Peyer's patch (tissue), 4 donors: Measurements from ENCODE around the gene LRP1-AS. TPM values are rescaled to one million over a fixed set of nuclear protein-coding genes. Genes with fewer than 3 reads are reported as not detected.

Source experiments
- DNase-seq, 3 donors: peaks; one replicate each; pipeline ENCODE4 v3.0.0-alpha.2; 2017 to 2019
- H3K27ac ChIP-seq, 4 donors: fragments of 200-600 bp; sonication (generic); one replicate each; pipeline ENCODE4 v1.5.1; 2016 to 2019
- H3K27me3 ChIP-seq, 2 donors: fragments of 200-600 bp; sonication (generic); one replicate each; pipeline ENCODE4 v1.5.1; 2019
- H3K36me3 ChIP-seq, 3 donors: fragments of 200-600 bp; sonication (generic); one replicate each; pipeline ENCODE4 v1.5.1; 2016 to 2019
- H3K4me1 ChIP-seq, 4 donors: fragments of 200-600 bp; sonication (generic); one replicate each; pipeline ENCODE4 v1.5.1; 2016 to 2019
- H3K4me3 ChIP-seq, 4 donors: fragments of 200-600 bp; sonication (generic); 1 replicate in 3 of 4; 2 replicates in 1 of 4; pipeline ENCODE4 v1.5.1; 2016 to 2019; ENCODE audit warnings: mild to moderate bottlenecking in 1 of 4
- H3K9me3 ChIP-seq, 4 donors: fragments of 200-600 bp; sonication (generic); one replicate each; pipeline ENCODE4 v1.5.1; 2016 to 2019; ENCODE audit warnings: mild to moderate bottlenecking in 1 of 4
- CTCF ChIP-seq, 6 experiments: fragments of 450-650 bp in 4 of 6; fragments of 200-600 bp in 2 of 6; sonication (generic) in 1 of 6; IDR thresholded peaks; one replicate each; pipeline ENCODE4 v1.5.1; 2017 to 2019; ENCODE audit warnings: antibody characterized with exemption in 6 of 6, mild to moderate bottlenecking in 3 of 6, moderate library complexity in 1 of 6
- POLR2A ChIP-seq, 2 donors: fragments of 450-650 bp; IDR thresholded peaks; one replicate each; pipeline ENCODE4 v1.5.1; 2017; ENCODE audit warnings: antibody characterized with exemption in 2 of 2, mild to moderate bottlenecking in 2 of 2, moderate library complexity in 2 of 2
- total RNA-seq, 4 donors: library from RNA; depleted of rRNA; stranded (reverse); fragments of >200 nt; gene quantifications; one replicate each; pipeline ENCODE4 v1.1.0, GENCODE V29; 2016

The LRP1-AS gene
- total RNA-seq, 4 donors from 2014 or later: not detected

DNA sequence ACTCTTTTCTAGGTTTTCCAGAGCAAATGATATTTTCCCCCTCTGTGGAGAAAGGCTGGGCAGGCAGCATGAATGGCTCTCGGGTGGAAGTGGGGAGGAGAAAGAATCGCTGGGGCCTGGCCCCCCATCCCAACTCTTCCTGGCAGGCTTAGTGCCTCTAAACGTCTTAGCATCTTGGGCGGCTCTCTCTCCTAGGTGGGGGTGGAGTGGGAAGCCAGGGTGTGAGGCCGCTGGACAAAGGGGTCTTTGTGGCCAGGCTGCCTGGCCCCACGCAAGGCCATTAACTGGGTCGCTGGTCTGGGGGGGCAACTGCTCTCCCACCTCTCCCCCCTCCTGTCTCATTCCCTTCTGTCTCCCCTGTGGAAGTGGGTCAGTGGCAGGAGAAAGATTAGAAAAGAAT is 4.7 kb downstream of the LRP1-AS start:
- Histone ChIP-seq H3K27ac (peak overlapping the region in 1 of 4 donors; percentile 9), H3K9me3 (no peaks in the 10 kb centered on the region), H3K36me3 (peaks cover 0 to 76% (median 0%) of the 10 kb centered on the region in 3 donors), H3K4me1 (peaks cover 0 to 53% (median 16%) of the 10 kb centered on the region in 4 donors), H3K4me3 (no peak overlapping the region), H3K27me3 (no peaks in the 10 kb centered on the region)
- no peak for DNase-seq
- TF ChIP-seq CTCF (IDR thresholded peaks at IDR 0.05): no peak
- no peak for TF ChIP-seq POLR2A (IDR thresholded peaks at IDR 0.05)

DNA sequence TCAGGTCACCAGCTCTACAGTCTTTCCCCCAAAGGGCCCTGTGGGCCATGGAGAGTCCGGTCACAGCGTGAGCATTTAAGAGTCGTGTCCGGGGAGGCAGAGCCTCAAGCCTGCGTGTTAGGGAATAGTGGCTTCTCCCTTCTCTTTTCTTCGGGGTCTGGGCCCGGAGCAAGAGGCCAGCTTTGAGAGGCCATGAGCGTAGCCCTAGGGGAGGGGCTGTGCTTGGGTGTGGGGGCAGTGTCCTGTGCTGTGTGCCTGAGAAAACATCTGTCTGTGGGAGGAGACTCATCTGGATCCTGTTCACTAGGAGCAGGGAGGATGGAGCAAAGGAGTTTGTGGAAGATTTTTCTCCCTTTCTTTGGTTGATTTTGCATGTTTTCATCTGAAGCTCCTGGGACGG is 5.3 kb downstream of the LRP1-AS start:
- Histone ChIP-seq H3K4me3 (no peak overlapping the region), H3K27ac (peak overlapping the region in 1 of 4 donors; percentile 24), H3K36me3 (peaks cover 0 to 76% (median 0%) of the 10 kb centered on the region in 3 donors), H3K9me3 (no peaks in the 10 kb centered on the region), H3K27me3 (no peaks in the 10 kb centered on the region), H3K4me1 (peaks cover 0 to 53% (median 11%) of the 10 kb centered on the region in 4 donors)
- DNase-seq: no peak
- TF ChIP-seq POLR2A (IDR thresholded peaks at IDR 0.05) (no peak), CTCF (IDR thresholded peaks at IDR 0.05) (no peak)

- Histone ChIP-seq H3K36me3 (peaks cover 0 to 72% (median 0%) of the 10 kb centered on the region in 3 donors), H3K27ac (no peak overlapping the region), H3K27me3 (no peaks in the 10 kb centered on the region), H3K9me3 (no peaks in the 10 kb centered on the region), H3K4me1 (peaks cover 0 to 53% (median 11%) of the 10 kb centered on the region in 4 donors), H3K4me3 (no peak overlapping the region)
- no peak for DNase-seq
- no peak for TF ChIP-seq CTCF (IDR thresholded peaks at IDR 0.05)
- TF ChIP-seq POLR2A (IDR thresholded peaks at IDR 0.05): no peak
These were observed 6.2 kb downstream of the LRP1-AS start for GRCh38 chr12:57141249-57141648.

- TF ChIP-seq POLR2A (IDR thresholded peaks at IDR 0.05): no peak
- no peak for TF ChIP-seq CTCF (IDR thresholded peaks at IDR 0.05)
- DNase-seq: no peak
- Histone ChIP-seq H3K4me3 (no peak overlapping the region), H3K9me3 (no peaks in the 10 kb centered on the region), H3K4me1 (peaks cover 0 to 53% (median 11%) of the 10 kb centered on the region in 4 donors), H3K27me3 (no peaks in the 10 kb centered on the region), H3K36me3 (peaks cover 0 to 59% (median 0%) of the 10 kb centered on the region in 3 donors), H3K27ac (peak overlapping the region in 1 of 4 donors; percentile 85)
These were observed 7.4 kb downstream of the LRP1-AS start for GRCh38 chr12:57139796-57140649.

DNA sequence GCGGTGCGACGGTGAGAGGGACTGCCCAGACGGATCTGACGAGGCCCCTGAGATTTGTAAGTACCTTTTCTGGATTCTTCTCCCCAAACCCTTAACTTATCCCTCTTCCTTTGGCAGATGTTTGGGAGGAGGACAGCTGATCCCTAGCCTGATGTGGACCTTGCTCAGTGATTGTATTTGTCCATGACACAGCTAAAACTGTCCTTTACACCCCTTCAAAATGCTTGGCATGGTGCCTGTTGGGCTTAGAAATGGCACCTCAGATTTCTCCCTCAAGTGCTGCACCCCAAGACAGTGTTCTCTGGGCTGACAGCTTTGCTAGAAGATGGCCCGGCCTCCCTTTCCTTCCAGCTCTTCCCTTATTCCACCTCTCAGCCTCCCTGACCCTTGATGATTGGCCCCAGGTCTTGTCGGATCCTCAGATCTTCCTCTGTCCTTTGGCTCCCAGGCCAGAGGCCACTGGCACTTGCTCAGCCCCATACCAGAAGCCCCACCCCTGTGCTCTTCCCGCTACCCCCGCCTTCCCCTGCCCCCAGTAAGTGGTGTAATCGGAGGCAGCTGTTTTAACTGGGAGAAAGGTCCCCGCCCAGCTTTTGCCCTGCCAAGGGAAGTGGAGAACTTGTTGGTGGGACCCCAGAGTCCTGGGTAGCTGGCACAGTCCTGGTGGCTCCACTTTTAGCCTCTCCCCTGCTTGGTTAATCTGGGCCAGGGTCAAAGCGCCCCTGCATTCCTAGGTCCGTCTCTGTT is 8.7 kb downstream of the LRP1-AS start:
- Histone ChIP-seq H3K9me3 (no peaks in the 10 kb centered on the region), H3K4me1 (peaks cover 0 to 61% (median 11%) of the 10 kb centered on the region in 4 donors), H3K4me3 (no peak overlapping the region), H3K36me3 (peaks cover 0 to 46% (median 0%) of the 10 kb centered on the region in 3 donors), H3K27ac (peak overlapping the region; percentile 1 to 85 (median 50)), H3K27me3 (no peaks in the 10 kb centered on the region)
- peak in 2 of 3 donors; percentile 87 to 88 for DNase-seq
- TF ChIP-seq POLR2A (IDR thresholded peaks at IDR 0.05) (no peak), CTCF (IDR thresholded peaks at IDR 0.05) (no peak)
